K562 (cell line): ENCODE results near the gene COL5A1. TPM values are rescaled to one million over a fixed set of nuclear protein-coding genes. Genes with fewer than 3 reads are reported as not detected.

Experiments used
- ATAC-seq: fragments of 200-7000 bp; cut with Tn5 transposase; 3 replicates; pipeline ENCODE4 v1.9.1; 2020; ENCODE audit warnings: moderate library complexity
- BruUV-seq: library from RNA; stranded (reverse); fragments of 400-500 nt; replicated peaks from 2 replicates; lab custom pipeline; 2021; lab: Mats Ljungman, UMichigan
- CTCF ChIA-PET: fragments of 300-600 bp; formaldehyde crosslinking; extraction: SDS; loops from one replicate; lab custom pipeline; 2021; ENCODE audit warnings: low intra/inter-chr PET ratio; lab: Yijun Ruan, JAX
- POLR2A ChIA-PET: fragments of 300-600, 350-650 bp; sonication (Branson Sonifier 250); formaldehyde crosslinking; extraction: SDS; loops from one replicate; lab custom pipeline; 2021; ENCODE audit warnings: antibody characterized with exemption, inconsistent platforms; lab: Yijun Ruan, JAX
- DNase-seq, 4 experiments: peaks; one replicate each; pipeline versions ENCODE4 v3.0.0 to v3.0.0-alpha.2; 2011 to 2018; ENCODE audit warnings: low spot score in 3 of 4, mixed read lengths in 3 of 4; ENCODE audit errors: extremely low read depth in 1 of 4
- FAIRE-seq: peaks from 2 replicates; lab custom pipeline; 2011; peaks lifted over from hg19 to GRCh38; lab: Jason Lieb, UNC
- H2AFZ ChIP-seq: 2 replicates; pipeline ENCODE4 v1.6.0; 2011; ENCODE audit warnings: low read depth, low read length, control low read depth, inconsistent platforms
- H3K27ac ChIP-seq: fragments of 200-600 bp; 3 replicates; pipeline ENCODE4 v1.8.0; 2011; ENCODE audit warnings: low read depth, mild to moderate bottlenecking, control low read depth, inconsistent platforms, low read length, moderate library complexity, mixed read lengths; ENCODE audit errors: extremely low read depth
- H3K27me3 ChIP-seq, 2 experiments: fragments of 300-600 bp in 1 of 2; 2 replicates in 1 of 2; 3 replicates in 1 of 2; pipeline versions ENCODE4 v1.6.0 to v1.8.0; 2011; ENCODE audit warnings: inconsistent platforms in 2 of 2, low read length in 2 of 2, mild to moderate bottlenecking in 1 of 2, mixed read lengths in 1 of 2, moderate library complexity in 1 of 2; ENCODE audit not compliant: control insufficient read depth in 2 of 2, insufficient read depth in 2 of 2
- H3K36me3 ChIP-seq: fragments of 300-600 bp; 3 replicates; pipeline ENCODE4 v1.8.0; 2011; ENCODE audit warnings: mild to moderate bottlenecking, low read length, inconsistent platforms; ENCODE audit not compliant: control insufficient read depth, insufficient read depth
- H3K4me1 ChIP-seq, 2 experiments: fragments of 200-600 bp in 1 of 2; replicated peaks in 1 of 2; 2 replicates in 1 of 2; 3 replicates in 1 of 2; pipeline versions ENCODE4 v1.5.1 to v1.8.0; 2011; ENCODE audit warnings: inconsistent platforms in 2 of 2, low read length in 2 of 2, mild to moderate bottlenecking in 1 of 2, mixed read lengths in 1 of 2, moderate library complexity in 1 of 2; ENCODE audit not compliant: control insufficient read depth in 2 of 2, insufficient read depth in 2 of 2
- H3K4me2 ChIP-seq: 2 replicates; pipeline ENCODE4 v1.6.1; 2011; ENCODE audit warnings: low read length, control low read depth, inconsistent platforms, mixed read lengths; ENCODE audit not compliant: insufficient read depth
- H3K4me3 ChIP-seq: fragments of 200-600 bp; sonication (generic), shearing (Covaris generic); 2 replicates; pipeline ENCODE4 v1.5.1; 2016; ENCODE audit warnings: control low read depth, inconsistent platforms
- H3K79me2 ChIP-seq: fragments of 200-600 bp; 3 replicates; pipeline ENCODE4 v1.8.0; 2011; ENCODE audit warnings: low read length, inconsistent platforms; ENCODE audit not compliant: control insufficient read depth, insufficient read depth
- H3K9ac ChIP-seq, 2 experiments: 2 replicates each; pipeline versions ENCODE4 v1.6.0 to v1.6.1; 2011; ENCODE audit warnings: low read depth in 2 of 2, low read length in 2 of 2, control low read depth in 1 of 2, inconsistent platforms in 1 of 2, mild to moderate bottlenecking in 1 of 2, mixed read lengths in 1 of 2; ENCODE audit not compliant: insufficient read depth in 1 of 2
- H3K9me1 ChIP-seq: one replicate; pipeline ENCODE4 v1.6.0; 2011; ENCODE audit warnings: inconsistent platforms, mild to moderate bottlenecking, low read length, moderate library complexity; ENCODE audit not compliant: control insufficient read depth, insufficient read depth
- H3K9me3 ChIP-seq: replicated peaks from 2 replicates; pipeline ENCODE4 v1.5.1; 2011; ENCODE audit warnings: low read depth, low read length, inconsistent platforms; ENCODE audit not compliant: control insufficient read depth, insufficient read depth
- H4K20me1 ChIP-seq: replicated peaks from 2 replicates; pipeline ENCODE4 v1.6.1; 2011; ENCODE audit warnings: low read length, inconsistent platforms, mixed read lengths; ENCODE audit not compliant: control insufficient read depth, insufficient read depth
- ARID3A ChIP-seq: IDR thresholded peaks from 2 replicates; pipeline ENCODE4 v1.6.1; 2012; ENCODE audit warnings: low read depth, low read length, improper control_type of control experiment, borderline replicate concordance
- POLR2H ChIP-seq: IDR thresholded peaks from 2 replicates; pipeline ENCODE4 v1.6.1; 2016; ENCODE audit warnings: missing genetic modification characterization, low read depth, mild to moderate bottlenecking, control low read depth, missing compliant biosample characterization, moderate library complexity
- RFX1 ChIP-seq: fragments of 450-650 bp; IDR thresholded peaks from 2 replicates; pipeline ENCODE4 v1.6.1; 2016; ENCODE audit warnings: mild to moderate bottlenecking, moderate library complexity
- SIX5 ChIP-seq, 2 experiments: IDR thresholded peaks; 2 replicates each; pipeline ENCODE4 v1.6.1; 2011; ENCODE audit warnings: low read length in 2 of 2, borderline replicate concordance in 1 of 2, low read depth in 1 of 2, mild to moderate bottlenecking in 1 of 2, moderate library complexity in 1 of 2; ENCODE audit not compliant: insufficient read depth in 1 of 2
- VEZF1 ChIP-seq: fragments of 200-800 bp; sonication (Bioruptor generic); IDR thresholded peaks from 2 replicates; pipeline ENCODE4 v1.6.1; 2017; ENCODE audit warnings: missing genetic modification characterization, missing compliant biosample characterization
- ZC3H8 ChIP-seq: fragments of 450-650 bp; IDR thresholded peaks from 2 replicates; pipeline ENCODE4 v1.6.1; 2017
- ZFP1 ChIP-seq: fragments of 450-650 bp; formaldehyde crosslinking; IDR thresholded peaks from 2 replicates; pipeline ENCODE4 v1.4.0; 2020; ENCODE audit warnings: mild to moderate bottlenecking, mixed read lengths
- ZNF140 ChIP-seq: fragments of 250-450 bp; sonication (Bioruptor Pico); IDR thresholded peaks from 2 replicates; pipeline ENCODE4 v1.8.0; 2021; ENCODE audit warnings: moderate library complexity, mild to moderate bottlenecking, inconsistent platforms
- ZNF197 ChIP-seq: fragments of 200-800 bp; sonication (Bioruptor generic); IDR thresholded peaks from 2 replicates; pipeline ENCODE4 v1.6.1; 2016; ENCODE audit warnings: low read depth, missing genetic modification characterization, missing compliant biosample characterization
- WGBS: fragments of 100-300 bp; shearing (Covaris generic); methylation state at CpG from one replicate; pipeline ENCODE4 v1.1.6; 2016; ENCODE audit warnings: low coverage, mixed read lengths; ENCODE audit not compliant: insufficient coverage; ENCODE audit errors: missing lambda C conversion rate; 5-methylcytosine and 5-hydroxymethylcytosine counted together
- in situ Hi-C: fragments of 300-500 bp; cut with MboI; formaldehyde crosslinking; loops from 4 replicates; pipeline ENCODE4 v1.15.0; 2018; ENCODE audit warnings: inconsistent platforms, mixed read lengths
- intact Hi-C: fragments of 100-400 bp; cut with micrococcal nuclease; formaldehyde crosslinking; loops from 2 replicates; pipeline ENCODE4 v1.14.2; 2022
- polyA plus RNA-seq, 8 experiments: library from polyadenylated mRNA; depleted of rRNA in 4 of 8; stranded (reverse) in 5 of 8; unstranded in 3 of 8; fragments of >200 nt; fragmentation: Nextera tagmentation in 2 of 8; fragmentation: Illumina TruSeq in 1 of 8; extraction: Ambion mirVana in 2 of 8; extraction: Trizol in 1 of 8; gene quantifications; 2 replicates each; pipeline versions ENCODE4 v1.2.1 to v1.2.3, GENCODE V29; 2011 to 2014; ENCODE audit warnings: inconsistent platforms in 1 of 8, missing spikeins in 1 of 8
- total RNA-seq, 7 experiments: library from RNA; depleted of rRNA in 6 of 7; stranded (reverse); fragments of >200 nt in 6 of 7; fragmentation: Illumina TruSeq in 2 of 7; extraction: Trizol in 2 of 7; gene quantifications; 2 replicates each; pipeline versions ENCODE4 v1.2.1 to v1.2.3, GENCODE V29; 2011 to 2021; ENCODE audit warnings: low replicate concordance in 1 of 7
- TF ChIP-seq, protein P1 (sequence below): fragments of 250-450 bp; sonication (Bioruptor Pico); IDR thresholded peaks from 2 replicates; pipeline ENCODE4 v1.5.1; 2021; ENCODE audit warnings: mild to moderate bottlenecking
- TF ChIP-seq, protein P2 (sequence below): sonication (generic); formaldehyde crosslinking; IDR thresholded peaks from 2 replicates; pipeline ENCODE4 v1.8.0; 2022; ENCODE audit warnings: mild to moderate bottlenecking, missing genetic modification reagents
- TF ChIP-seq, protein P3 (sequence below): sonication (generic); formaldehyde crosslinking; IDR thresholded peaks from 2 replicates; pipeline ENCODE4 v1.9.0; 2022; ENCODE audit warnings: mild to moderate bottlenecking, missing genetic modification reagents

The COL5A1 gene
- total and polyA plus RNA-seq, 9 of the 15 experiments (the other 6 are each of a cell fraction or from before 2014, with no cell fraction given) = under 0.01 to 0.13 (median 0.04) TPM; not detected in 6

DNA sequence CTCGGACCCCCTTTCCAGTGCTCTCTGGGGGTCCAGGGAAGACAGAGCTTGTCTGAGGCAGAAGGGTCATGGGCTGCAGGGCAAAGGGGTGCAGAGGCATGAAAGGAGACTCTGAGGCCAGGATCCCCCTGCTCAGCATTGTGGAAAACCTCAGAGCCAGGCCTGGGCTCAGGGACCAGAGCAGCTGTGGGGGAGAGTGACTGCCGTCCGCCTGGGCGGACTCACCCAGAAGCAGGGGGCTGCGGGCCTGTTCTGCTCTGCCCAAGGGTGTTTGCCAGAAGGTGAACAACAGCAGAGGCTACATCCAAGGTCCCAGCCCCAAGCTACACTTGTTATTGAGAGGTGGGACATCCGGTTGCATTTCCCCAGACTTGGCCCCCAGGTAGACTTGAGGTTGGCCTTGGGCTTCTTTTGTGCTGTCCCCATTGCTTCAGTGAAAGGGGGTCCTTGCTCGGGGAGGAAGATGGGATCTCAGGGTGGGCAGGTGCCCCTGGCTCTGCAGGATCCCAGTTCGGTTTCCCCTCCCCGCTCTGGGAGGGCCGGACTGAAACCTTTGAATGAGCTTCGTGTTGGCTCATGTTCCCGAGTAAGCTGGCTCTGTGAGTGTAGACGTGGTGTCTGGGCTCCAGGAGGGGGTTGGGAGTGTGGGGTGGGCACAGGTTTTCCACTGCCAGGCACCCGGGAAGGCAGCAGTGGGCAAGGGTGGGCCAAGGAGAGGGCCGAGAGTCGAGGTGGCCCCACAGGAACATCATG, 92.1 kb downstream of the COL5A1 start:
- ATAC-seq (no peak), DNase-seq (no peak), FAIRE-seq (no peak)
- Histone ChIP-seq H3K79me2 (no peaks in the 10 kb centered on the region), H3K9me1 (no peaks in the 10 kb centered on the region), H4K20me1 (no peaks in the 10 kb centered on the region), H3K36me3 (no peaks in the 10 kb centered on the region), H3K4me2 (no peak overlapping the region), H3K27ac (no peak overlapping the region), H2AFZ (no peak overlapping the region), H3K4me1 (no peaks in the 10 kb centered on the region), H3K9me3 (no peaks in the 10 kb centered on the region; the same call in 1 of the 2 replicates), H3K27me3 (peaks cover 0 to 16% of the 10 kb centered on the region in 2 experiments; a peak in 2 of 5 replicates), H3K4me3 (no peak overlapping the region), H3K9ac (no peak overlapping the region)
- CTCF ChIA-PET = no interaction called here
- intact Hi-C loops = no loop called here
- in situ Hi-C loops = no loop called here
- TF ChIP-seq ZNF197 (CRISPR knock-in tag) (no peak), SIX5 (IDR thresholded peaks at IDR 0.05; ENCODE audit: borderline replicate concordance in 1 of 2, insufficient read depth in 1 of 2, low read depth in 1 of 2, low read length in 2 of 2) (no peak), ARID3A (no peak), VEZF1 (no peak), ZFP1 (CRISPR knock-in tag) (no peak), ZC3H8 (no peak), POLR2H (no peak), RFX1 (no peak), ZNF140 (CRISPR knock-in tag) (no peak)
- TF ChIP-seq, protein P1, sequence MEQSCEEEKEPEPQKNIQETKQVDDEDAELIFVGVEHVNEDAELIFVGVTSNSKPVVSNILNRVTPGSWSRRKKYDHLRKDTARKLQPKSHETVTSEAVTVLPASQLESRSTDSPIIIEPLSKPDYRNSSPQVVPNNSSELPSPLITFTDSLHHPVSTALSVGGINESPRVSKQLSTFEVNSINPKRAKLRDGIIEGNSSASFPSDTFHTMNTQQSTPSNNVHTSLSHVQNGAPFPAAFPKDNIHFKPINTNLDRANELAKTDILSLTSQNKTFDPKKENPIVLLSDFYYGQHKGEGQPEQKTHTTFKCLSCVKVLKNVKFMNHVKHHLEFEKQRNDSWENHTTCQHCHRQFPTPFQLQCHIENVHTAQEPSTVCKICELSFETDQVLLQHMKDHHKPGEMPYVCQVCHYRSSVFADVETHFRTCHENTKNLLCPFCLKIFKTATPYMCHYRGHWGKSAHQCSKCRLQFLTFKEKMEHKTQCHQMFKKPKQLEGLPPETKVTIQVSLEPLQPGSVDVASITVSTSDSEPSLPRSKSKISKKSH (CRISPR knock-in tag) = no peak
- TF ChIP-seq, protein P2, sequence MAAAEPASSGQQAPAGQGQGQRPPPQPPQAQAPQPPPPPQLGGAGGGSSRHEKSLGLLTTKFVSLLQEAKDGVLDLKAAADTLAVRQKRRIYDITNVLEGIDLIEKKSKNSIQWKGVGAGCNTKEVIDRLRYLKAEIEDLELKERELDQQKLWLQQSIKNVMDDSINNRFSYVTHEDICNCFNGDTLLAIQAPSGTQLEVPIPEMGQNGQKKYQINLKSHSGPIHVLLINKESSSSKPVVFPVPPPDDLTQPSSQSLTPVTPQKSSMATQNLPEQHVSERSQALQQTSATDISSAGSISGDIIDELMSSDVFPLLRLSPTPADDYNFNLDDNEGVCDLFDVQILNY (CRISPR knock-in tag) = no peak
- TF ChIP-seq, protein P3, sequence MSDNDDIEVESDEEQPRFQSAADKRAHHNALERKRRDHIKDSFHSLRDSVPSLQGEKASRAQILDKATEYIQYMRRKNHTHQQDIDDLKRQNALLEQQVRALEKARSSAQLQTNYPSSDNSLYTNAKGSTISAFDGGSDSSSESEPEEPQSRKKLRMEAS (CRISPR knock-in tag) = no peak
- POLR2A ChIA-PET = interaction anchor here (0.7 to 1.1 kb wide), 2 partner anchors 10 to 34 kb away, joined by 3 read pairs; no protein-coding TSS in a partner anchor
- BruUV-seq = no TSS peak
- under 1% methylated on average over 16 of the region's 16 CpGs for WGBS
